GM21528 (cell line): ENCODE results near the gene TFAP2E.

ENCODE experiments used
- ATAC-seq: cut with Tn5 transposase; IDR thresholded peaks from one replicate; pipeline ENCODE4 v1.9.1; 2021; ENCODE audit warnings: mild to moderate bottlenecking, moderate library complexity; ENCODE audit not compliant: unreplicated experiment, low FRiP score

TFAP2E gene

GRCh38 chr1:35573198-35574124, at the start of gene TFAP2E:
TFAP2E (plus strand) TSS chr1:35573314; CDS start chr1:35573578, 264 bp downstream.
- no peak for ATAC-seq

- ATAC-seq = no peak
Measured at GRCh38 chr1:35524106-35524505, 49.0 kb upstream of the TFAP2E start.

GRCh38 chr1:35530168-35530567, 42.9 kb upstream of the TFAP2E start:
- ATAC-seq = no peak

GRCh38 chr1:35530946-35531345, 42.2 kb upstream of the TFAP2E start:
- ATAC-seq = no peak

GRCh38 chr1:35531368-35531767, 41.7 kb upstream of the TFAP2E start:
- ATAC-seq = no peak

- ATAC-seq = no peak
Measured at GRCh38 chr1:35532497-35533223, 40.5 kb upstream of the TFAP2E start.

GRCh38 chr1:35533586-35533985, 39.5 kb upstream of the TFAP2E start:
- ATAC-seq = no peak

- ATAC-seq = no peak
Measured at GRCh38 chr1:35535243-35535642, 37.9 kb upstream of the TFAP2E start.

- no peak for ATAC-seq
Measured at GRCh38 chr1:35536556-35537162, 36.5 kb upstream of the TFAP2E start.

- no peak for ATAC-seq
Measured at GRCh38 chr1:35537806-35538205, 35.3 kb upstream of the TFAP2E start.

- no peak for ATAC-seq
Measured at GRCh38 chr1:35539073-35539823, 33.9 kb upstream of the TFAP2E start.

- no peak for ATAC-seq
Measured at GRCh38 chr1:35539824-35540261, 33.3 kb upstream of the TFAP2E start.

GRCh38 chr1:35544976-35545375, 28.1 kb upstream of the TFAP2E start:
- ATAC-seq = no peak

- no peak for ATAC-seq
Measured at GRCh38 chr1:35546614-35547013, 26.5 kb upstream of the TFAP2E start.

- ATAC-seq = no peak
Measured at GRCh38 chr1:35553851-35554250, 19.3 kb upstream of the TFAP2E start.

- ATAC-seq = no peak
Measured at GRCh38 chr1:35554266-35555211, 18.6 kb upstream of the TFAP2E start.

- ATAC-seq = no peak
Measured at GRCh38 chr1:35555212-35555584, 17.9 kb upstream of the TFAP2E start.

- ATAC-seq = no peak
Measured at GRCh38 chr1:35555601-35556477, 17.3 kb upstream of the TFAP2E start.
